T follicular helper cell (primary cell): ENCODE data around the gene ACSL6.
"Not testable (repeated sequence)": the region's sequence is repeated elsewhere in the genome, so short reads cannot be mapped to it uniquely, and the experiment has no call there.

Experiments used
- DNase-seq: peaks from one replicate; pipeline ENCODE4 v3.0.0-alpha.2; 2020; ENCODE audit warnings: low read depth

Gene ACSL6

DNA sequence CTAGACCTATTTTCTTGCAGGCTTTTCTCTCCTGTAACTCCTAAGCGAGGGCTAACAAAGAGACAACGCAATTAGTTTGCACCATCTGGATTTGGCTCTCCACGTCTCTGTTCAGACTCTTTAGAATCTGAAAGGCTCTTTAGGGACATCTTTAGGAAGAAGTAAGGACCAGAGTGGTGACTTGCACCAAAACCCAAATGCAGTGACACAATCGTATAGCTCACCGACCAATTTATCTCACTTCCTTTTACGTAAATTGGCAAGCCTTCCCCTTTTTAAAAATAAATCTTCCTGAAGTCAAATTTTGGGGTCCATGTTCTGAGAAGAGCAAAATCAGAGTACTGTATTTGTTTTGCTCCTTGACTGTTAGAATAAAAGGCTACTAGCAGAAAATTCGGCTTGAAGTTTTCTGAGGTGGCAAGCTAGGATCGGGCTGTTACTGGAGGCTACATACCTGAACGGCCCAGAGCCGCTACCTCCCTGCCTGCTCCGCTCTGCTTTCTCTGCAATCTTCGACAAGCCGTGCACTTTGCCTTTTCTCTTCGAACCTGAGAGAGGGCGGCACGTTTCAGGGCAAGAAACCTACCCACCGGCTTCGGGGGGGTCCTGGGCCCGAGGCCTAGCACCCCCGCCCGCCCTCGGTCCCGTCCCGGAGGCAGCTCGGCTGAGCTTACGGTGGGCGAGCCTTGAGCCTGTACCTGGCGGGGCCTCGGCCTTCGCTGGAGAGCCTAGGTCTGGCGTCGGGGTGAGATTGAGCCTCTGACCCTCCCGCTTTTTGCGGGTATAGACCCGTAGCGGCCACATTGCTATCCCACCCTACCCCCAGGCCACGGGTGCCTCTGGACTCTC lies 66.5 kb downstream of the ACSL6 start:
- no peak for DNase-seq

DNA sequence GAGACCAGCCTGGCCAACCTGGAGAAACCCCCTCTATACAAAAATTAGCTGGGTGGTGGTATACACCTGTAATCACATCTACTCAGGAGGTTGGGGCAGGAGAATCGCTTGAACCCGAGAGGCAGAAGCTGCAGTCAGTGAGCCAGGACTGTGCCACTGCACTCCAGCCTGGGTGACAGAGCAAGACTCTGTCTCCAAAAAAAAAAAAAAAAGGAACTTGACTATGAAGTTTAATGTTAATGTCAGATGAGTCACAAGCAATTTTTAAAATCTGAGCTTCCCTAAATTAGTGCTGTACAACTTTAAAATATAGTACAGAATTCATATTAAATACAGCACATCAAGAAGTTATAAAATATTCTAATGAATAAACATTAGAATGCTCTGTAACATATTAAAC lies 67.5 kb downstream of the ACSL6 start:
- DNase-seq = no peak

DNA sequence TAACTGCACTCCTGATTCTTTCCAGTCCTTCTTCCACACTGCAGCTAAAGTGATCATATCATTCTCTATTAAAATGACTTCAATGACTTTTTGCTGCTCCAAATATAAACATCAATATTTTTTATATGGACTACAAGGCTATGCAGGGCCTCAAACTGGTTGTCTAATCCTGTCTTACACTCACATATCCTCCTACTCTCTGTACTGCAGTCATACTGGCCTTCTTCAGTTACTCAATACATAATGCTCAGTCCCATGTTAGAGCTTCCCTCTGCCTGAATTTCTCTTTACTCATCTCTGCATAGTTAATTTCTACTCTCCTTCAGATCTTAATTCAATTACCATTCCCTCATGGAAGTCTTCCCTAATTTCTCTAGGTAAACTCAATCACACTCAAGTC lies 69.4 kb downstream of the ACSL6 start:
- DNase-seq = no peak

DNA sequence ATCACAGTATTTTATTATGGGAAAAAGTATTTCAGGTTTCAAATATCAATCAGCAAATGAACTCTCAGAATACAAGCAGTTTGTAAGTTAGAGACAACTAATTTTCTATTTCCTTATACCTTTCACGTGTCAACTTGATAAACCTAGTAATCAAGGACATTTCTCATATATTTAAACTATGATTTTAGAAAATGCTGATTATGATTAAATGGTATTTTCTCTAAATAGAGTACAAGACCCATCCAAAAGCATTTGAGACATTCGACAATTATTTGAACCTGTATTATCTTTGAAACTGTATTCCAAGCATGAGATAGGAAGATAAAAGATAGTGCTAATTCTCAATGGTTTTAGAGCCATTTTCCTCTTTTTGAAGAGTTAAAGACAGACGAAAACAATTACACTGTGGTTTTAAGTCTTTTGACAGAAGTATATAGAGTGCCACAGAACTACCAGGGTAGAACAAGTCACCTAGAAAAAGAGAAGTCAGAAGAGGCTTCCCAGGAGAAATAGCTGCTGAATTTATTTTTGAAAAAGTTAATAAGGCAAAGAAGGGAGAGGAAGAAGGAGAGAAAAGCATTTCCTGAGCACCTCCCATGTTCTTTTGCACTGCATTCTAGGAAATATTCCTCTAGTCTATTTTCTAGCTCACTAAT lies 71.6 kb downstream of the ACSL6 start:
- no peak for DNase-seq

DNA sequence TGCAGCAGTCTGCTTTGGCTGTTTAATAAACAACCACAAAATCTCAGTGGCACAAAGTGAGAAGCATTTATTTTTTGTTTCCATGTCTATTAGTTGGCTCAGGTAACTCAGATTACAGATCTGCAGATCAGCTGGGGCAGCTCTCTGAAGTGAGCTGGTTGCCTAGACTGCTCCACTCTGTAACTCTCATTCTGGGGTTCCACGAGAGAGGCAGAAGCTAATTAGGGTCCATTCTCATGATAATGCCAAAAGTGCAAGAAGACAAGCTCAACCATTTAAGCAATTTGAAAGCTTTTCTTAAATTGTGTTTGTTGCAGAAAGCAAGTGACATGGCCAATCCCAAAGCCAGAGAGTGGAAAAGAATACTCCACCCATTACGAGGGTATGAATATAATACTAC lies 79.2 kb downstream of the ACSL6 start:
- DNase-seq = no peak

DNA sequence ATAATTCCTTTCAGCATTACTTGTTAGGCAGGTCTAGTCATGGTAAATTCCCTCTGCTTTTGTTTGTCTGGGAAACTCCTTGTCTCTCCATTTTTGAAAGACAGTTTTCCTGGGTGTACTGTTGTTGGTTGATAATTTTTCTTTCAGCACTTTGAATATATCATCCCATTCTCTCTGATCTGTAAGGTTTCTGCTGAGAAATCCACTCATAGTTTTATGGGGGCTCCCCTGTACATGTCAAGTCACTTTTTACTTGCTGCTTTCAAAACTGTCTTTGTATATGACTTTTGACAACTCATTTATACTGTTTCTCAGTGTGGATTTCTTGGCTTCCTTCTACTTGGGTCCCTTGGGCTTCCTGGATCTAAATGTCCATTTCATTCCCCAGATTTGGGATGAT lies 82.5 kb downstream of the ACSL6 start:
- no peak for DNase-seq

DNA sequence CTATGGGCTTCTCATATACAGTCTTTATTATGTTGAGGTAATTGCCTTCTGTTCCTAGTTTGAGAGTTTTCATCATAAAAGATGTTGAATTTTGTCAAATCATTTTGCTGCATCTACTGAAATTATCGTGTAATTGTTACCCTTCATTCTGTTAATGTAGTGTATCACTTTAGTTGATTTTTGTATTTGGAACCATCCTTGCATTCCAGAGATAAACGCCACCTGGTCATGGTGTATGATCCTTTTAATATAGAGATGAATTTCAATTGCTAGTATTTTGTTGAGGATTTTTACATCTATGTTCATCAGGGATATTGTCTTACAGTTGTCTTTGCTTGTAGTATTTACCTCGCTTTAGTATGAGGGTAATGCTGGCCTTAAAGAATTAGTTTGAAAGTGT lies 85.3 kb downstream of the ACSL6 start:
- no peak for DNase-seq

DNA sequence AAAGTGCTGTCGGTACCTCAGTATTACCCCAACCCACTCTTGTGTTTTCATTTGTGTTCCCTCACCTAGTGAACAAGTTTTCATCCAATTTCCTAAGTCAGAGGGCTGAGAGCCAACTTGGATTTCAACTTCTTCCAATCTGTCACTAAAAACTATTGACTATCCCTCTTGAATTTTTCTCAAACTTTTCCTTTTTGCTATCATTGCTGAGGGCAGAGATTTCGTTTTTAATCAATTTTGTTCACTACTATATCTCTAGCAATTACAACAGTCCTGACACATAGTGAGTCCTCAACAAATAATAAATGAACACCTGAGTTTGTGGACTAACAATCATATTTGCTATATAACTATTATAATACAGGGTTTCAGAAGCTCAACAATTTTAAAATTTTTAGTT lies 95.0 kb downstream of the ACSL6 start:
- no peak for DNase-seq

DNA sequence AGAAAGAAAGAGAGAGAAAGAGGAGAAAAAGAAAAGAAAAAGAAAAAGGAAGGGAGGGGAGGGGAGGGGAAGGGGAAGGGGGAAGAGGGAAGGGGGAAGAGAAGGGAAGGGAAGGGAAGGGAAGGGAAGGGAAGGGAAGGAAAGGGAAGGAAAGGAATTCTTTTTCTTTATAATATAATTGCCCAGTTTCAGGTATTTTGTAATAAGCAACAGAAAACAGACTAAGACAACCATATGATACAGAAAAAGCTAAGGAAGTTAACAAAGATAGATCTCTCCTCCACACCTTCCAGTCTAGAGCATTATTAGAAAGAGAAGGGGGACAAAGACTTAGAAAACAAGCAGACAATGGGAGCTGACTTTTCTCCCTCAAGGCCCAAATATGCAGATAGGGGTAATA lies 97.0 kb downstream of the ACSL6 start:
- no peak for DNase-seq

DNA sequence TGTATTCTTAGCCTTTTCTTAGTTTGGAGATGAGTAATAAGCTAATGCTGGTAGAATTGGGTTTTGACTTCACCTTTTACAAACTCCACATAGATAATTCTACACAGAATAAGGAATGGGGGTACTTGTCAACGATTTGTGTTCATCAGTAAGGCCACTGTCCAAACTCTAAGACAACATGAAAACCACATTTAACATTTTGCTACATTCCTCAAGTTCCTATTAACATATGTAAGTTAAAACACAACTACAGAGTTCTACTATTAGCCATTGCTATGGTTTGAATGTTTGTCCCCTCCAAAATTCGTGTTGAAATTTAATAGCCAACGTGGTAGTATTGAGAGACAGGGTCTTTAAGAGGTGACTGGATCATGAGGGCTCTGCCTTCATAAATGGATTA lies 97.9 kb downstream of the ACSL6 start:
- no peak for DNase-seq

DNA sequence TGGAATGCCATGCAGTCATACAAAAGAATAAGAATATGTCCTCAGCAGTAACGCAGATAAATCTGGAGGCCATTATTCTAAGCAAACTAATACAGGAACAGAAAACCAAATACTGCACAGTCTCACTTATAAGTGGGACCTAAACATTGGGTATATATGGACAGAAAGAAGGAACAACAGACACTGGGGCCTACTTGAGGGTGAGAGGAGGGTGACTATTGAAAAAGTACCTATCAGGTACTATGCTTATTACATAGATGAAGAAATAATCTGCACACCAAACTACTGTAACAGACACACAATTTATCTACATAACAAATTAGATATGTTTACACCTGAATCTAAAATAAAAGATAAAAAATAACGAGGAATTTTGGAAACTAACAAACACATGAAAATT lies 104.8 kb downstream of the ACSL6 start:
- DNase-seq = no peak

DNA sequence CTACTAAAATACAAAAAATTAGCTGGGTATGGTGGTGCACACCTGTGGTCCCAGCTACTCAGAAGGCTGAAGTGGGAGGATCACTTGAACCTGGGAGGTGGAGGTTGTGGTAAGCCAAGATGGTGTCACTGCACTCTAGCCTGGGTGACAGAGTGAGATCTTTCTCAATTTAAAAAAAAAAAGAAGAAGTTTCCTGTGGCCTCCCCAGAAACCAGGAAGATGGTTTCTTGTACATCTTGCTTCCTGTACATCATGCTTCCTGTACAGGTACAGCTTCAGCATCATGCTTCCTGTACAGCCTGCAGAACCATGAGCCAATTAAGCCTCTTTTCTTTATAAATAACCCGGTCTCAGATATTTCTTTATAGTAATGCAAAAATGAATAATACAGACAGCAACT lies 109.2 kb downstream of the ACSL6 start:
- DNase-seq = not testable (repeated sequence)
